Uterus (tissue), 4 donors: ENCODE data around the gene FGF14. TPM values are rescaled to one million over a fixed set of nuclear protein-coding genes. Genes with fewer than 3 reads are reported as not detected.

ENCODE experiments used
- DNase-seq, 2 donors: peaks; one replicate each; pipeline ENCODE4 v3.0.0-alpha.2; 2019 to 2020
- H3K27ac ChIP-seq, 2 donors: fragments of 200-600 bp; sonication (generic); 1 replicate in 1 of 2; 2 replicates in 1 of 2; pipeline ENCODE4 v1.5.1; 2016 to 2018
- H3K27me3 ChIP-seq, 2 donors: fragments of 200-600 bp; sonication (generic); one replicate each; pipeline ENCODE4 v1.5.1; 2018 to 2019; ENCODE audit warnings: control low read depth in 1 of 2
- H3K36me3 ChIP-seq, 2 donors: fragments of 200-600 bp; sonication (generic); one replicate each; pipeline ENCODE4 v1.5.1; 2019; ENCODE audit warnings: control low read depth in 1 of 2
- H3K4me1 ChIP-seq, 2 donors: fragments of 200-600 bp; sonication (generic); one replicate each; pipeline ENCODE4 v1.5.1; 2018 to 2019; ENCODE audit warnings: control low read depth in 1 of 2
- H3K4me3 ChIP-seq, 2 donors: fragments of 200-600 bp; sonication (generic); 1 replicate in 1 of 2; 2 replicates in 1 of 2; pipeline ENCODE4 v1.5.1; 2018 to 2019; ENCODE audit warnings: mild to moderate bottlenecking in 1 of 2
- H3K9me3 ChIP-seq, 2 donors: fragments of 200-600 bp; sonication (generic); one replicate each; pipeline ENCODE4 v1.5.1; 2019; ENCODE audit warnings: control low read depth in 1 of 2
- POLR2A ChIP-seq, 2 donors: fragments of 450-650 bp; IDR thresholded peaks; one replicate each; pipeline ENCODE4 v1.6.1; 2016; ENCODE audit warnings: antibody characterized with exemption in 2 of 2, mild to moderate bottlenecking in 1 of 2, moderate library complexity in 1 of 2
- intact Hi-C: fragments of 100-400 bp; cut with DNase I; formaldehyde crosslinking; loops from one replicate; pipeline ENCODE4 v1.15.1; 2023; ENCODE audit warnings: low total_unique reads
- total RNA-seq, 4 donors: library from RNA; depleted of rRNA in 3 of 4; stranded (reverse); fragments of >200 nt in 3 of 4; gene quantifications; one replicate each; pipeline versions ENCODE4 v1.1.0 to v1.2.4, GENCODE V29; 2014 to 2023
- TF ChIP-seq, protein P1 (sequence below), 4 experiments: fragments of 200-600 bp in 2 of 4; fragments of 450-650 bp in 2 of 4; sonication (generic) in 2 of 4; IDR thresholded peaks; one replicate each; pipeline ENCODE4 v1.5.1; 2016 to 2019; ENCODE audit warnings: antibody characterized with exemption in 4 of 4, mild to moderate bottlenecking in 2 of 4, moderate library complexity in 1 of 4
- donor health status: DM: yes; HTN: yes; CAD: no.

FGF14 gene
- total RNA-seq, 4 donors from 2014 or later = under 0.01 to 0.98 (median 0.62) TPM; not detected in 1

DNA sequence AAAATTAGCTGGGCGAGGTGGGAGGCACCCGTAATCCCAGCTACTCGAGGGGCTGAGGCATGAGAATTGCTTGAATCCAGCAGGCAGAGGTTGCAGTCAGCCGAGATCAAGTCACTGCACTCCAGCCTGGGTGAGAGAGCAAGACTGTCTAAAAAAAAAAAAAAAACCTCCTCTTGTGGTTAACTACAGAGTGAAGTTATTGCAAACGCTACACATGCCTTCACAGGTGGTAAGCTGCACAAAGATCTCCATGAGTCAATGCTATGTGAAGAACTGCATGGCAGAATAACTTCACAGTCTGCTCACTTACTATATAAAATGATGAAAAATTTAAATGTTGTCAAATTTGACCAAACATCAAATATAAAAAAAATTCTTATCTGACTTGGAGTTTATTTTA, 436.8 kb downstream of the FGF14 start:
- H3K27ac ChIP-seq = no peak overlapping the region
- H3K36me3 ChIP-seq = no peaks in the 10 kb centered on the region
- H3K4me1 ChIP-seq = no peaks in the 10 kb centered on the region
- no peak overlapping the region for H3K4me3 ChIP-seq
- TF ChIP-seq POLR2A (IDR thresholded peaks at IDR 0.05) = no peak
- TF ChIP-seq, protein P1, sequence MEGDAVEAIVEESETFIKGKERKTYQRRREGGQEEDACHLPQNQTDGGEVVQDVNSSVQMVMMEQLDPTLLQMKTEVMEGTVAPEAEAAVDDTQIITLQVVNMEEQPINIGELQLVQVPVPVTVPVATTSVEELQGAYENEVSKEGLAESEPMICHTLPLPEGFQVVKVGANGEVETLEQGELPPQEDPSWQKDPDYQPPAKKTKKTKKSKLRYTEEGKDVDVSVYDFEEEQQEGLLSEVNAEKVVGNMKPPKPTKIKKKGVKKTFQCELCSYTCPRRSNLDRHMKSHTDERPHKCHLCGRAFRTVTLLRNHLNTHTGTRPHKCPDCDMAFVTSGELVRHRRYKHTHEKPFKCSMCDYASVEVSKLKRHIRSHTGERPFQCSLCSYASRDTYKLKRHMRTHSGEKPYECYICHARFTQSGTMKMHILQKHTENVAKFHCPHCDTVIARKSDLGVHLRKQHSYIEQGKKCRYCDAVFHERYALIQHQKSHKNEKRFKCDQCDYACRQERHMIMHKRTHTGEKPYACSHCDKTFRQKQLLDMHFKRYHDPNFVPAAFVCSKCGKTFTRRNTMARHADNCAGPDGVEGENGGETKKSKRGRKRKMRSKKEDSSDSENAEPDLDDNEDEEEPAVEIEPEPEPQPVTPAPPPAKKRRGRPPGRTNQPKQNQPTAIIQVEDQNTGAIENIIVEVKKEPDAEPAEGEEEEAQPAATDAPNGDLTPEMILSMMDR (IDR thresholded peaks at IDR 0.05) = no peak
- no peaks in the 10 kb centered on the region for H3K27me3 ChIP-seq
- no peaks in the 10 kb centered on the region for H3K9me3 ChIP-seq
- no peak for DNase-seq
- intact Hi-C loops = no loop called here

DNA sequence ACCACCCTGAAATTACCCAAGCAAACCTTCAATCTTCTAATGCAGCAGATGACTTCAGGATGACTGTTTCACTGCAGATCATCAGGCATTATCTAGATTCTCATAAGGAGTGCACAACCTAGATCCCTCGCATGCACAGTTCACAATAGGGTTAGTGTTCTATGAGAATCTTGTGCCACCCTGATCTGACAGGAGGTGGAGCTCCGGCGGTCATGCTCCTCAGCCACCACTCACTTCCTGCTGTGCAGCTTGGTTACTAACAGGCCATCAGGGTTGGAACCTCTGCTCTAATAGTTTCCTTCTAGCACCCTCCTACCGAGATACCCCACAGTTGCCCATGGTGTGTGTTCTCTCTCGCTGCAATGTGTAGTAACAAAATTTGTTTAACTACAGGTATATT, 442.8 kb downstream of the FGF14 start:
- Histone ChIP-seq H3K27ac (no peak overlapping the region), H3K27me3 (no peaks in the 10 kb centered on the region), H3K36me3 (no peaks in the 10 kb centered on the region), H3K9me3 (peaks cover 0 to 3% of the 10 kb centered on the region in 2 donors), H3K4me1 (no peaks in the 10 kb centered on the region), H3K4me3 (no peak overlapping the region)
- no peak for TF ChIP-seq POLR2A (IDR thresholded peaks at IDR 0.05)
- TF ChIP-seq, protein P1 (IDR thresholded peaks at IDR 0.05) = no peak
- intact Hi-C loops = no loop called here
- no peak for DNase-seq

DNA sequence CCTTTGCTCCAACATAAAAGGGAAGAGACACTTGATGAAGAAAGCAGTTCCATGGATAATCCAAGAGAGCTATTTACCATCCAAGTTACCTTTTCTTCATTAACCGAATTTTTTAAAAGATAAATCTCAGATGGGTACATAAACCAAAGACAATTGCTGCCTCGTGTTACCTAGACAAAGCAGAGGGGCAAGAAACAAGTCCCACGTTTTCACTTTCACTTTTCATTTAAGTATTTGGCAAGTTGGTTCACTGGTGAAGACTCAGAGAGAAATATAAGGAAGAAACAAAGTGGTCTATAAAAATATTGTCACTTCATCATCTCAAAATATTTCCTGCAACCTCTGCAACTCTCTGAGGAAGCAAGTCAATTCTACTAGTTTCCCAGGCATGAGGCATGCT, 446.1 kb downstream of the FGF14 start:
- DNase-seq = no peak
- TF ChIP-seq POLR2A (IDR thresholded peaks at IDR 0.05) = no peak
- TF ChIP-seq, protein P1 (IDR thresholded peaks at IDR 0.05) = no peak
- intact Hi-C loops = no loop called here

DNA sequence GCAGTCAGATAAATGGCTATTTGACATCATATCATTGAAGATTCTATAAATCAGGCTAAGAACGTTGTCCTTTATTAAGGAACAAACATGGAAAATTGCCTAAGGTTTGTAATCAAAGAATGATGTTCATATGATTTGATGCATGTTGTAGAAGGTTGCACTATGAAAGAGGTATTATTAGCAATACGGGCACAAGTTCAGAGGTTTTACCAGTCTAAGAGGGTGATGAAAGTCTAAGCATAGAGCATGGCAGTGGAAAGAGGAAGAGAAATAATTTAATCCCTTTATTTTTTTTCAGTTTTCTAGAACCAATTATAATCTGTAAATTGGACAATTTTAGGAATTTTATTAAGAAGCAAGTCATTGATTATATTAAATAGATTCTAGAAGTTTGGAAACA, 450.7 kb downstream of the FGF14 start:
- H3K36me3 ChIP-seq = no peaks in the 10 kb centered on the region
- H3K4me1 ChIP-seq = no peaks in the 10 kb centered on the region
- TF ChIP-seq, protein P1 (IDR thresholded peaks at IDR 0.05) = no peak
- no peak for TF ChIP-seq POLR2A (IDR thresholded peaks at IDR 0.05)
- H3K9me3 ChIP-seq = no peaks in the 10 kb centered on the region
- no peak overlapping the region for H3K4me3 ChIP-seq
- DNase-seq = no peak
- no peaks in the 10 kb centered on the region for H3K27me3 ChIP-seq
- no peak overlapping the region for H3K27ac ChIP-seq
- intact Hi-C loops = no loop called here

More for the DNA sequence above, 446.1 kb downstream of the FGF14 start:
- no peaks in the 10 kb centered on the region for H3K27me3 ChIP-seq
- H3K4me1 ChIP-seq = no peaks in the 10 kb centered on the region
- H3K4me3 ChIP-seq = no peak overlapping the region
- no peak overlapping the region for H3K27ac ChIP-seq
- H3K36me3 ChIP-seq = no peaks in the 10 kb centered on the region
- peaks cover 0 to 3% of the 10 kb centered on the region in 2 donors for H3K9me3 ChIP-seq

DNA sequence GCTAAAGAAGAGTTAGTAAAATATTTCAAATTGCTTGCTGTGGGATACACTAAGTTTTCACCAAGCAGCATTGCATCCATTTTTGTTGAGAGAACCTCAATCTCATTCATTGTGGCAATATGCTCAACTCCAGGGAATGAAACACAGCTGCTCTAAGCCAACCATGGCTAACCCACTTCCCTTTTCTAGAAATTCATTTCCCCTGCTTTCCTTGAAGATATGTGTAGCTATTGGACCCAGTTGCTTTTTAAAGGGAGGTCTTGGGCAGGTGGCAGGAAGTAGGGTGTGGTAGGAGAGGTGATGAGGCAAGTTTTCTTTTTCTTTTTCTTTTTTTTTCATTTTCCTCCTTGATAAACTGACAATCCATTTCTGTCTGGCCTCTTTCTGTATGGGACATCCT, 452.2 kb downstream of the FGF14 start:
- H3K9me3 ChIP-seq = no peaks in the 10 kb centered on the region
- H3K27me3 ChIP-seq = no peaks in the 10 kb centered on the region
- intact Hi-C loops = no loop called here
- H3K36me3 ChIP-seq = no peaks in the 10 kb centered on the region
- TF ChIP-seq POLR2A (IDR thresholded peaks at IDR 0.05) = no peak
- TF ChIP-seq, protein P1 (IDR thresholded peaks at IDR 0.05) = no peak
- H3K4me3 ChIP-seq = no peak overlapping the region
- H3K4me1 ChIP-seq = no peaks in the 10 kb centered on the region
- H3K27ac ChIP-seq = no peak overlapping the region
- no peak for DNase-seq
